Thyroid gland (tissue), 4 donors: ENCODE measurements around the gene CDC14A.

Experiments used
- POLR2A ChIP-seq, 2 donors: fragments of 450-650 bp; IDR thresholded peaks; one replicate each; pipeline ENCODE4 v1.6.1; 2017; ENCODE audit warnings: antibody characterized with exemption in 2 of 2, mild to moderate bottlenecking in 2 of 2, moderate library complexity in 1 of 2
- TF ChIP-seq, protein P1 (sequence below), 6 experiments: fragments of 200-600 bp in 3 of 6; fragments of 450-650 bp in 3 of 6; sonication (generic) in 3 of 6; IDR thresholded peaks; one replicate each; pipeline ENCODE4 v1.5.1; 2016 to 2019; ENCODE audit warnings: antibody characterized with exemption in 6 of 6, mild to moderate bottlenecking in 2 of 6, inconsistent platforms in 1 of 6, moderate library complexity in 1 of 6

GRCh38 chr1:100313382-100313781 lies 38.9 kb upstream of the CDC14A start:
- TF ChIP-seq, protein P1, sequence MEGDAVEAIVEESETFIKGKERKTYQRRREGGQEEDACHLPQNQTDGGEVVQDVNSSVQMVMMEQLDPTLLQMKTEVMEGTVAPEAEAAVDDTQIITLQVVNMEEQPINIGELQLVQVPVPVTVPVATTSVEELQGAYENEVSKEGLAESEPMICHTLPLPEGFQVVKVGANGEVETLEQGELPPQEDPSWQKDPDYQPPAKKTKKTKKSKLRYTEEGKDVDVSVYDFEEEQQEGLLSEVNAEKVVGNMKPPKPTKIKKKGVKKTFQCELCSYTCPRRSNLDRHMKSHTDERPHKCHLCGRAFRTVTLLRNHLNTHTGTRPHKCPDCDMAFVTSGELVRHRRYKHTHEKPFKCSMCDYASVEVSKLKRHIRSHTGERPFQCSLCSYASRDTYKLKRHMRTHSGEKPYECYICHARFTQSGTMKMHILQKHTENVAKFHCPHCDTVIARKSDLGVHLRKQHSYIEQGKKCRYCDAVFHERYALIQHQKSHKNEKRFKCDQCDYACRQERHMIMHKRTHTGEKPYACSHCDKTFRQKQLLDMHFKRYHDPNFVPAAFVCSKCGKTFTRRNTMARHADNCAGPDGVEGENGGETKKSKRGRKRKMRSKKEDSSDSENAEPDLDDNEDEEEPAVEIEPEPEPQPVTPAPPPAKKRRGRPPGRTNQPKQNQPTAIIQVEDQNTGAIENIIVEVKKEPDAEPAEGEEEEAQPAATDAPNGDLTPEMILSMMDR (IDR thresholded peaks at IDR 0.05) = no peak
- no peak for TF ChIP-seq POLR2A (IDR thresholded peaks at IDR 0.05)
